Mucosa of stomach (tissue), 1 donor: ENCODE data around the gene SBF1.
A peak's percentile ranks its signal among the peaks of the same experiment; 100 is the strongest.

ENCODE experiments used
- H3K27me3 ChIP-seq: one replicate; pipeline ENCODE4 v1.7.0; 2013; ENCODE audit warnings: mild to moderate bottlenecking, low read length; ENCODE audit not compliant: control insufficient read depth, insufficient read depth
- H3K36me3 ChIP-seq: one replicate; pipeline ENCODE4 v1.7.0; 2013; ENCODE audit warnings: low read length; ENCODE audit not compliant: control insufficient read depth, insufficient read depth
- H3K4me1 ChIP-seq: one replicate; pipeline ENCODE4 v1.7.0; 2013; ENCODE audit warnings: mild to moderate bottlenecking, low read length; ENCODE audit not compliant: control insufficient read depth, insufficient read depth
- H3K4me3 ChIP-seq: one replicate; pipeline ENCODE4 v1.7.0; 2013; ENCODE audit warnings: low read length
- H3K9ac ChIP-seq: one replicate; pipeline ENCODE4 v1.7.0; 2013; ENCODE audit warnings: mild to moderate bottlenecking, low read length, moderate library complexity
- H3K9me3 ChIP-seq: one replicate; pipeline ENCODE4 v1.7.0; 2013; ENCODE audit warnings: mild to moderate bottlenecking, low read length, moderate library complexity; ENCODE audit not compliant: control insufficient read depth
- donor health status: Pancreatic carcinoma.

The SBF1 gene

GRCh38 chr22:50518606-50519005 is 43.8 kb upstream of the SBF1 start:
- H3K9me3 ChIP-seq, result no peaks in the 10 kb centered on the region
- no peak overlapping the region for H3K9ac ChIP-seq
- peaks cover 8% of the 10 kb centered on the region for H3K4me1 ChIP-seq
- H3K4me3 ChIP-seq, result no peak overlapping the region
- peaks cover 24% of the 10 kb centered on the region for H3K36me3 ChIP-seq
- H3K27me3 ChIP-seq, result no peaks in the 10 kb centered on the region

GRCh38 chr22:50517495-50518260 is 42.8 kb upstream of the SBF1 start:
- peaks cover 14% of the 10 kb centered on the region for H3K36me3 ChIP-seq
- no peaks in the 10 kb centered on the region for H3K27me3 ChIP-seq

GRCh38 chr22:50516891-50517290 is 42.1 kb upstream of the SBF1 start:
- peaks cover 7% of the 10 kb centered on the region for H3K36me3 ChIP-seq
- H3K4me3 ChIP-seq, result no peak overlapping the region
- H3K9ac ChIP-seq, result no peak overlapping the region
- H3K9me3 ChIP-seq, result no peaks in the 10 kb centered on the region
- no peaks in the 10 kb centered on the region for H3K4me1 ChIP-seq
- H3K27me3 ChIP-seq, result no peaks in the 10 kb centered on the region

More at GRCh38 chr22:50517495-50518260, 42.8 kb upstream of the SBF1 start:
- no peak overlapping the region for H3K9ac ChIP-seq
- H3K9me3 ChIP-seq, result no peaks in the 10 kb centered on the region
- H3K4me1 ChIP-seq, result no peaks in the 10 kb centered on the region
- H3K4me3 ChIP-seq, result no peak overlapping the region

- Histone ChIP-seq H3K9me3 (no peaks in the 10 kb centered on the region), H3K36me3 (peaks cover 7% of the 10 kb centered on the region), H3K4me3 (no peak overlapping the region), H3K27me3 (no peaks in the 10 kb centered on the region), H3K9ac (no peak overlapping the region), H3K4me1 (no peaks in the 10 kb centered on the region)
Observed at GRCh38 chr22:50516068-50516467, 41.2 kb upstream of the SBF1 start.

- Histone ChIP-seq H3K9ac (no peak overlapping the region), H3K4me1 (peaks cover 11% of the 10 kb centered on the region), H3K4me3 (no peak overlapping the region), H3K9me3 (no peaks in the 10 kb centered on the region), H3K36me3 (no peaks in the 10 kb centered on the region), H3K27me3 (no peaks in the 10 kb centered on the region)
Observed at GRCh38 chr22:50513175-50513574, 38.3 kb upstream of the SBF1 start.

GRCh38 chr22:50508897-50509296 is 34.1 kb upstream of the SBF1 start:
- Histone ChIP-seq H3K9me3 (no peaks in the 10 kb centered on the region), H3K4me3 (peak overlapping the region; percentile 72), H3K9ac (peak overlapping the region; percentile 65), H3K4me1 (peaks cover 26% of the 10 kb centered on the region), H3K27me3 (no peaks in the 10 kb centered on the region), H3K36me3 (no peaks in the 10 kb centered on the region)

GRCh38 chr22:50507991-50508884 is 33.4 kb upstream of the SBF1 start, which contains the start of gene NCAPH2:
Gene NCAPH2 (plus strand): TSS chr22:50508224. CDS start chr22:50508338, 114 bp downstream.
- no peaks in the 10 kb centered on the region for H3K27me3 ChIP-seq
- H3K9me3 ChIP-seq, result no peaks in the 10 kb centered on the region
- H3K9ac ChIP-seq, result peak within 1 kb of the TSS; percentile 82
- H3K4me1 ChIP-seq, result peaks cover 26% of the 10 kb centered on the region
- no peaks in the 10 kb centered on the region for H3K36me3 ChIP-seq
- H3K4me3 ChIP-seq, result peak within 1 kb of the TSS; percentile 82

- Histone ChIP-seq H3K36me3 (no peaks in the 10 kb centered on the region), H3K4me3 (peak within 1 kb of the TSS; percentile 82), H3K9me3 (no peaks in the 10 kb centered on the region), H3K9ac (peak within 1 kb of the TSS; percentile 82), H3K4me1 (peaks cover 26% of the 10 kb centered on the region), H3K27me3 (no peaks in the 10 kb centered on the region)
Observed at GRCh38 chr22:50507421-50507990, 32.7 kb upstream of the SBF1 start, which contains the start of gene LMF2. Gene LMF2 (minus strand): TSS chr22:50507702. CDS start chr22:50507675, 27 bp downstream.

- peak overlapping the region; percentile 82 for H3K9ac ChIP-seq
- no peaks in the 10 kb centered on the region for H3K9me3 ChIP-seq
- H3K4me1 ChIP-seq, result peaks cover 26% of the 10 kb centered on the region
- no peaks in the 10 kb centered on the region for H3K27me3 ChIP-seq
- H3K4me3 ChIP-seq, result peak overlapping the region; percentile 82
- no peaks in the 10 kb centered on the region for H3K36me3 ChIP-seq
Observed at GRCh38 chr22:50506611-50507420, 32.0 kb upstream of the SBF1 start.

GRCh38 chr22:50505776-50506610 is 31.2 kb upstream of the SBF1 start:
- H3K4me3 ChIP-seq, result no peak overlapping the region
- H3K36me3 ChIP-seq, result no peaks in the 10 kb centered on the region
- no peaks in the 10 kb centered on the region for H3K27me3 ChIP-seq
- H3K9ac ChIP-seq, result peak overlapping the region; percentile 82
- H3K9me3 ChIP-seq, result no peaks in the 10 kb centered on the region
- H3K4me1 ChIP-seq, result peaks cover 26% of the 10 kb centered on the region
